Inflammatory macrophage treated with lipopolysaccharide for 4 hours (primary cell): ENCODE data around the gene AGAP1.

Experiments
- DNase-seq: peaks from one replicate; pipeline ENCODE4 v3.0.0-alpha.2; 2020

AGAP1 gene

DNA sequence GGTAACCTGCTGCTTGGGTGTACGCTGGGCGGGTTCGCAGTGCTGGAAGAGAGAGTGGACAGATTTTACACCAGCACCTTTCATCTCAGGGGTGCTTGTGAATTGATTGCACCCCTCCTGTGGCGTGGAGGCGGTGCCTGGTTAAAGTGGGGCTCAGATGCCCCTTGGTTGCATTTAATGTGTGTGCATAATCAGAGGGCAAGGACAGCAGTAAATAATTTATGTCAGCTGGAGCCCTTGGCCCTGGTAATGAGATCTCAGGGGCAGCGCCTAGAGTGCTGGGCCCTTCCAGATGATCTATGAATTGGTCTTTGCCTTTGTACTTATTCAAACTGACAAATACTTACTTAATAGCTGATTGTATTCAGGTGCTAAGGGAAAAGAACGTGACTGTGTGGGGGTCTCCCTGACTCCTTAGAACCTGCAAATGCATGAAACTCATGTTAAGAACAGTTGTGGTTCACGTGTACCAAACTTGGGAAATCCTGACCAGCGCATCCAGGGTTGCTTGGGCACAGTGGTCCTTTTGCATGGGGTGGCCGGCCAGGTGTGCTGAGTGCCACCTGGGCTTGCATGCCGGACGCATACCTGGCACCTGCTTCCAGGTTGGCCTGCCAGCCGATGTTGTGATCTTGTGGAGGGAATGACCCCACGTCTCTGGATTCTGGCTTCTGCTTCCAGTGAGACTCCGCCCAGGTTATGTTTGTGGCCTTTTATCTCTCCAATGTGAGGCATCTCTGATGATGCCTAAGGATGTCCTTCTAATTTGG lies 118.5 kb downstream of the AGAP1 start:
- no peak for DNase-seq

- DNase-seq = no peak
These were observed 119.8 kb downstream of the AGAP1 start for GRCh38 chr2:235613649-235614048.

DNA sequence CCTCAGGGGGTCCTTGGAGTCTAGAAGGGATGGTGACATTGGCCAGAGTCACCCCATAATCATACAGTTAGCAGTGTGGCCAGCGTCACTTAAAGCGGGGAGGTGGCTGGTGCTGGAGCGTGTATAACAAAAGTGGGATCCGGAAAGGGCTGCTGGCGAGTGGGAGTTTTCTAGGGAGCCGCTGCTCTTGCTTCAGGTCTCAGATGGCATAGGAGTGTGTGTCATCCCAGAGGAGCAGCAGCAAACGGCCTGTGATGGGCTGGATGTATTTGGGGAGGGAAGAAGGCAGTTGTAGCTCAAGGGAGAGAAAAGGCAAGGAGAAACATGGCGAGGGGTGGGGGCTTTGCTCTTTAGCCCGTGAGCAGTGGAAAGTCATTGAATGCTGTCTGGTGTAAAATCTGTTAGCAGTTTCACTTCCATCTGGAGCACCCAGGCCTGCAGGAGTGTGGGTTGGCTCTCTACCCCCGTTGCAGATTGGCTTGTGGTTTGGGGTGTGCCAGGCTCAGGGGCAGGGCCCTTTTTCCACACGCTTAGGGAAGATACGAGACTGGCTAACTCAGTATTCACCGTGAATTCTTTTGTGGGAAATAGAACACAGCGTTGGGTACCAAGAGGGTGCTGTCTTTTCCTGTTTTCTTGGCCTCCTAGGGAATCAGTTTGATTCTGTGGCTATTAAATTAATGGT lies 120.5 kb downstream of the AGAP1 start:
- DNase-seq = peak; percentile 49

GRCh38 chr2:235614900-235615712 lies 121.3 kb downstream of the AGAP1 start:
- DNase-seq = no peak

- DNase-seq = no peak
These were observed 123.0 kb downstream of the AGAP1 start for GRCh38 chr2:235616885-235617284.

GRCh38 chr2:235618039-235618438 lies 124.2 kb downstream of the AGAP1 start:
- DNase-seq = no peak

- DNase-seq = no peak
These were observed 125.7 kb downstream of the AGAP1 start for GRCh38 chr2:235619544-235619943.

DNA sequence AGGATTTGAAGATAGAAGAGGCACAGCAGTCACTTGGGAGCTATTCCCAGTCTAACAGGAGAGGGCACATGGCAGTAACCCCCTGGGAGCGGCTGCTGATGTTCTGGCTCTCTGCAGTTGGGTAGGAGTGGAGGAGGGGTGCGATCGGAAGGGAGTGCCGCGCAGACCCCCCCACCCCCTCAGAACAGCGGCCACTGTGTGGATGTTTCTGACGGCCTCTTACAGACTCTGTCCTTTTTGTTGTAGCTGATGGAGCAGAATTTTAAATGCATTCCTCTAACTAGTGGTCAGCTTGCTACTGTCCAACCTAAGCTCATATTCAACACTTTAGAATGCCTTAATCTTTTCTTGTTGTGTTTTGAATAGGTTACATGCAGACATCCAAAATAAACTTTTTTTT lies 127.9 kb downstream of the AGAP1 start:
- no peak for DNase-seq

DNA sequence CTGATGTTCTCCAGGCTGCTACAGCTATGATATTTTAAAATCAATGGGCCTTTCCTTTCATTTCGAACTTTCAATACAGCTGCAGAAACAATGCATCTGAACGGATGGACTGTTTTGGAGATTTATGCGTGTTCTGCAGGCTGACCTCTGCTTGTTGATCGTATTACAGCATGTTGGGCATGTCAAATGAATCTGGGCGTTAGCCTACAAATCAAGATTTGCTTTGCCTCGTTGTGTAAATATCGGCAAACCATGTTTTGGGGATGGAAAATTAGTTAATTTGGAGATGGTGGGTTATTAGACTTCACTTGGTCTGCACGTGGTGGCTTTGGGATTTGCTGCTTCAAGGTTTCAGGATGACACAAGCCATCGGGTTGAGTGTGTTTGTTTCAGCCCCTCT lies 129.3 kb downstream of the AGAP1 start:
- no peak for DNase-seq

GRCh38 chr2:235623752-235624151 lies 129.9 kb downstream of the AGAP1 start:
- DNase-seq = no peak

GRCh38 chr2:235626658-235627057 lies 132.8 kb downstream of the AGAP1 start:
- no peak for DNase-seq

DNA sequence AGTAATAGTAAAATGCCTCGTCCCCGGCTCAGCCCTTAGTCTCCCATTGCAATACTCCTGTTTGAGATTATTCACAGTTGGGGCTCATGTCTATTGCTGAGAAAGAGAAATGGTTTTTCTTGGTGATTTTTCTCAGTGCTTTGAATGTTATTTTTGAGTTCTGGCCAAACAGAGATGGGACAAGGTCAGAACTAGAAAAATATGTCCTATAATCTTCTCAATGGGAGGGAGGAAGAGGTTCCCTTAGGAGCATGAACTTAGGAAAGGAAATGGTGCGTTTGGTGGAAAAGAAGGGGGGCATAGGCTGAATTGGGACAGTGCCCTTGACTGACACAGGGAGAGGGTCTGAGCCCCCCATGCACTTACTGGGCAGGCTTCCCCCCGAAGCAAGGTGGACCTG lies 133.8 kb downstream of the AGAP1 start:
- no peak for DNase-seq

- no peak for DNase-seq
These were observed 137.0 kb downstream of the AGAP1 start for GRCh38 chr2:235630718-235631296.

- DNase-seq = no peak
These were observed 140.8 kb downstream of the AGAP1 start for GRCh38 chr2:235634435-235635158.

- no peak for DNase-seq
These were observed 142.7 kb downstream of the AGAP1 start for GRCh38 chr2:235636546-235636945.

DNA sequence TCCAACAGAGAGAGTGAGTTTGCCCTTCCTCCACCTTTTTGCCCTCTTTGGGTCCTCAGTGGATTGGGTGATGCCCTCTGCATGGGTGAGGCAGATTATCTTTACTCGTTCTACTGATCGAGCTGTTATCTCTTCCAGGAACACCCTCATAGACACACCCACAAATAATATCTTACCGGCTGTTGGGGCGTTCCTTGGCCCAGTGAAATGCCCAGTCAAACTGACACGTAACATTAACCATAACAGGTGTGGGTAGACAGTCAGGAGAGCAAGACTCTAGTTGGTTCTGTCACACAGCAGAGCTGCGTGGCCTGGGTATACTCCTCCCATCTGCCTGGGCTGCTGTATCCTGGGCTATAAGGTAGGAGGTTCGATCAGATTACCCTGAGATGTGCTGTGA lies 144.1 kb downstream of the AGAP1 start:
- DNase-seq = no peak

DNA sequence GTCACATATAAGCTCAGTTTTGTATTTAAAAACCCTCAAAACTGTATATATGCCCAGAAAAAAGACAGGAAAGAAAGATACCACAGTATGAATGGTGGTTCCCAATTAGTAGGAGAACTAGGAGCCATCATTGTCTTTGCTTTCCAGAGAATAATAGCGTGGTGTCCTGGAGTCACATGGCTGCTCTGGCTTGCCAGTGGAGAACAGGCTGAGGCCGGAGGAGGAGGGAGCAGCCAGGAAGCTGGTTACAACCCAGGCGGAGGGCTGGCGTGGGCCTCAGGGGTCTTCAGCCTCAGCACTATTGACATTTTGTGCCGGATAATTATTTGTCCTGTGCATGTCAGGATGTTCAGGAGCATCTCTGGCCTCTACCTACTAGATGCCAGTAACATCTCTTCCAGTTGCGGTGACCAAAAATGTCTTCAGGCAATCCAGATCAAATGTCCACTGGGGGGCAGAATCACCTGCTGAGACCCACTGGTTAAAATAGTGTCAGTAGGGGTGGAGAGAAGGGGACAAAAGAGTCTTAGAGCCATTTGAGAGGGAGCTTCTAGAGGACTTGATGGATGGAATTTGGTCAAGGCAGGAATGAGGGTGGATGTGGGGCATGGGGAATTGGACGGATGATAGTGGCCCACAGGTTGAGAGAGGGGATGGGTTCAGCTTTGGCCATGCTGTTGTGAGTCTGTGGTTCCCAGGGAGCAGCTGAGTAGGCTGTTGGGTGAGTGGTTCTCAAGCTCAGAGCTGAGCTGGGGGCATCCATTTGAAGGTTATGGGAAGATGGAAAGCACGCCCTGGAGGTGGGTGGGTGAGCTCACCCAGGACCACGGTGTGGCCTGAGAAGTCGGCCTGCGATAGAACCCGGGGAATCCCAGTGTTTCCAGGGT lies 144.9 kb downstream of the AGAP1 start:
- DNase-seq = no peak

DNA sequence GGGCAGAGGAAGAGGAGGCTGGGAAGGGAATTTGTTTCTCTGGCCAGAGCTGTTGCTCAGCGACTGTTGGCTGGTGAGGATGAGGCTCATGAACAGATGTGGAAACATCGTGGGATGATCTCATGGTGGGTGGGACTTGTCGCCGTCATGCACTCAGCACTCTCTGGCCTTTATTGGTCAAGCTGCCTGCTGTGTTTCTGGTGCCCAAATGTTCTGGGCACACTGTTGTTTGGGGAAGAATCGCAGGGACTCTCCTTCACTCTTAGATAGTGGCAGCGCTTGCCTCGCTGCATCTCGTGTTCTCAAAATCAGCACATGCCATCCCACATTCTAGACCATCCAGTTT lies 145.6 kb downstream of the AGAP1 start:
- peak; percentile 12 for DNase-seq

- DNase-seq = no peak
These were observed 146.0 kb downstream of the AGAP1 start for GRCh38 chr2:235639885-235640284.

DNA sequence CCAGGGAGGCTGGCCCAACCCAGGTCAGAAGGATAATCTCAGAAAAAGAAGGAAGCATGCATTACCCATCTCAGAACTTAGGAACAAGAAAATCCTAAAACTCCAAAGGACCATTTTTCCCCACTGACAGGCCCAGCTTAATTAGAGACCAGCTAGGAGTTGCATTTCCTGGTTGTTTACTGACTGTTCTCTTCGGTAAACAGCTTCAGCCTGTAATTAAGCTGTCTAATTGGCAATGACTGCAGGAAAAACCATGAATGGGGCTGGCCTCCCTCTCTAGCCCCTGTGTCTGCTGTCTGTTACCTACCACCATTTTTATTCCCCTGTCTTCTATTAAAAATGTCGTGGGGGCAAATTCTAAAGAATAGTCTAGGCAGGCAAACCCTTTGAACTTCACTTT lies 146.5 kb downstream of the AGAP1 start:
- DNase-seq = no peak

DNA sequence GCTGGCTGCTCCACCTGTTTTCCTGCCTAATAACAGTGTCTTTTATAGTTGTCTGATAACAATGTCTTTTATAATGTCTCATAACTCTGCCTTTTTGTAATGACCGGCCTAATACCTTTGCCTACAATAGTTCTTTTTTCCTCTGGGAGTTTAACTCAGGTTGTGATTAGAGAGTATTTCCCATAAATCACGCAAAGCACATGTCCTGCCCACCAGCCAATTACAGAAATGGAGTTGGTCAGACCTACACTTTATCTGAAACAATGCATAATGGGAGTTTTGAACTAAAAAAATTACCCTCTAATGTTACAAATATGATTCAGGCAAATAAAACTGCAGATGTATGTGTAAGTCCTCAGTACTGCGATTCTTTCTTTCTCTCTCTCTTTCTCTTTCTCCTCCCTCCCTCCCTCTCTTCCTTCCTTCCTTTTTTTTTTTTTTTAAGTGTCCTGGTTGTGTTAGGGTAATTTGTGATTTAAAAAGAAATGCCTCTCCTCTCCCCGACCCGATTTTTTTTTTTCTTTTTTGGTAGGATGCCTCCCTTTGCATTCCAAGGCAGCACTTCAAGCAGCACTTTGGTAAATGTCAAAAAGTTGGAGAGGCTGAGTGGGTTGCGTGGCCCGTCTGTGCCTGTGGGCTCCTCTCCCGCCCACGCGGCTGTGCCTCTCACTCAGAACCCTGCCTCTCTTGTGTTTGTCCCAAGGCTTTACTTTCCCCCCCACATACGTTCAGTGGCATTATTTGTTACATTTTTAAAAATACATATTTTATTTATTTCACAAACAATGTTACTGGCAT lies 147.3 kb downstream of the AGAP1 start:
- no peak for DNase-seq
